OCI-LY7 (cell line): ENCODE measurements around the gene ATXN1. TPM values are rescaled to one million over a fixed set of nuclear protein-coding genes. Genes with fewer than 3 reads are reported as not detected.

ENCODE experiments used
- BruUV-seq: library from RNA; stranded (reverse); fragments of 400-500 nt; replicated peaks from 2 replicates; lab custom pipeline; 2021; lab: Mats Ljungman, UMichigan
- CTCF ChIA-PET: fragments of 300-600 bp; sonication (Branson Sonifier 250); formaldehyde crosslinking; loops from one replicate; lab custom pipeline; 2022; ENCODE audit warnings: antibody characterized with exemption; ENCODE audit not compliant: unreplicated experiment; lab: Charles Lee
- POLR2A ChIA-PET: fragments of 300-600 bp; sonication (Branson Sonifier 250); formaldehyde crosslinking; loops from one replicate; lab custom pipeline; 2022; ENCODE audit warnings: antibody characterized with exemption; lab: Charles Lee
- DNase-seq: peaks from one replicate; pipeline ENCODE4 v3.0.0-alpha.2; 2015; ENCODE audit warnings: low spot score
- H2AFZ ChIP-seq: fragments of 200-600 bp; sonication (generic), shearing (Covaris generic); 2 replicates; pipeline ENCODE4 v1.6.1; 2014; ENCODE audit warnings: mild to moderate bottlenecking, antibody characterized with exemption, low read length, moderate library complexity
- H3K27ac ChIP-seq: fragments of 200-600 bp; sonication (generic); 2 replicates; pipeline ENCODE4 v1.5.1; 2014; ENCODE audit warnings: mixed run types, low read depth, mild to moderate bottlenecking, moderate library complexity, low read length, inconsistent platforms; ENCODE audit not compliant: poor library complexity, severe bottlenecking
- H3K36me3 ChIP-seq: fragments of 200-600 bp; sonication (generic); 2 replicates; pipeline ENCODE4 v1.6.1; 2014; ENCODE audit warnings: mild to moderate bottlenecking, antibody characterized with exemption, low read length, moderate library complexity, mixed read lengths; ENCODE audit not compliant: insufficient read depth
- H3K4me1 ChIP-seq: fragments of 200-600 bp; sonication (generic); 2 replicates; pipeline ENCODE4 v1.5.1; 2014; ENCODE audit warnings: mild to moderate bottlenecking, low read length; ENCODE audit not compliant: insufficient read depth, poor library complexity, severe bottlenecking
- H3K4me2 ChIP-seq: fragments of 200-600 bp; sonication (generic); 2 replicates; pipeline ENCODE4 v1.6.1; 2014; ENCODE audit warnings: mild to moderate bottlenecking, low read length
- H3K4me3 ChIP-seq: fragments of 200-600 bp; sonication (generic); 2 replicates; pipeline ENCODE4 v1.5.1; 2014; ENCODE audit warnings: mild to moderate bottlenecking, low read depth, low read length; ENCODE audit not compliant: poor library complexity, severe bottlenecking
- H3K79me2 ChIP-seq: fragments of 200-600 bp; sonication (generic); 2 replicates; pipeline ENCODE4 v1.6.1; 2016; ENCODE audit warnings: low read depth, mild to moderate bottlenecking, low read length, moderate library complexity, mixed read lengths; ENCODE audit not compliant: insufficient read depth
- H3K9me2 ChIP-seq: fragments of 200-600 bp; sonication (generic); 2 replicates; pipeline ENCODE4 v1.6.1; 2016; ENCODE audit warnings: mild to moderate bottlenecking, low read length, mixed read lengths; ENCODE audit not compliant: insufficient read depth
- H3K9me3 ChIP-seq: fragments of 200-600 bp; sonication (generic); 2 replicates; pipeline ENCODE4 v1.6.1; 2014; ENCODE audit warnings: mild to moderate bottlenecking, mixed run types, low read length, mixed read lengths
- H4K20me1 ChIP-seq: fragments of 200-600 bp; sonication (generic); 2 replicates; pipeline ENCODE4 v1.6.1; 2014; ENCODE audit warnings: mild to moderate bottlenecking, antibody characterized with exemption, low read length, moderate library complexity, mixed read lengths; ENCODE audit not compliant: insufficient read depth
- CTCF ChIP-seq: fragments of 200-600 bp; sonication (generic); conservative IDR thresholded peaks from 2 replicates; pipeline ENCODE4 v1.5.1; 2014; ENCODE audit warnings: mild to moderate bottlenecking, antibody characterized with exemption, low read length, moderate library complexity, mixed read lengths
- EZH2phosphoT487 ChIP-seq: fragments of 200-600 bp; sonication (generic); IDR thresholded peaks from 2 replicates; pipeline ENCODE4 v1.6.1; 2018; ENCODE audit warnings: low read depth, borderline replicate concordance, mild to moderate bottlenecking, mixed run types, antibody characterized with exemption, low read length, moderate library complexity, mixed read lengths
- intact Hi-C: fragments of 100-400 bp; cut with micrococcal nuclease; formaldehyde crosslinking; loops from one replicate; pipeline ENCODE4 v1.10.0; 2022; ENCODE audit not compliant: unreplicated experiment
- total RNA-seq, 2 experiments: library from RNA; depleted of rRNA in 1 of 2; stranded (reverse); fragments of >200 nt in 1 of 2; shearing (Covaris generic) in 1 of 2; gene quantifications; 2 replicates each; pipeline ENCODE4 v1.2.3, GENCODE V29; 2014 to 2022

The ATXN1 gene
- total RNA-seq, 2 experiments from 2014 or later, result not detected

DNA sequence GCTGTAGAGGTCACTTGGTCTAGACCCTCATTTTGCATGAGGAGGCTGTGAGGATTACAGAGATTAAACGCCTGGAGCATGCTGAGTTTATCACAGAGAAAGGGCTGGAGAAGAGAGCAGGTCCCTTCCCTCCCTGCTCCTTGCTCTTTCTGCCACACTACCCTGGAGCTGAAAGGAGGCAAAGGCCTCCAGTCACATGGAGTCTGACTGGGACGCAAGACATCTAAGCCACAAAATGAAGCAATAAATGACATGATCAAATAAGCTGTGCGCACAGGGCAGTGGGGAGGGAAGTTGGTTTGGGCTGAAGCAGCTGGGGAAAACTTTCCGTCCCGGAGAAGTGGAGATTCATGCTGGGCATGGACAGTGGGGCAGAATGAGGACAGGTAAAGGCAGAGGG, 33.3 kb downstream of the ATXN1 start:
- Histone ChIP-seq H4K20me1 (no peaks in the 10 kb centered on the region), H3K9me2 (no peaks in the 10 kb centered on the region), H3K9me3 (no peaks in the 10 kb centered on the region), H3K4me1 (no peaks in the 10 kb centered on the region), H3K36me3 (no peaks in the 10 kb centered on the region), H2AFZ (no peak overlapping the region), H3K4me2 (no peak overlapping the region), H3K4me3 (no peak overlapping the region), H3K79me2 (no peaks in the 10 kb centered on the region), H3K27ac (no peak overlapping the region)
- ChIA-PET CTCF (no interaction called here), POLR2A (no interaction called here)
- TF ChIP-seq CTCF, result no peak
- no peak for TF ChIP-seq EZH2phosphoT487
- BruUV-seq, result no TSS peak
- no peak for DNase-seq
- intact Hi-C loops, result no loop called here

DNA sequence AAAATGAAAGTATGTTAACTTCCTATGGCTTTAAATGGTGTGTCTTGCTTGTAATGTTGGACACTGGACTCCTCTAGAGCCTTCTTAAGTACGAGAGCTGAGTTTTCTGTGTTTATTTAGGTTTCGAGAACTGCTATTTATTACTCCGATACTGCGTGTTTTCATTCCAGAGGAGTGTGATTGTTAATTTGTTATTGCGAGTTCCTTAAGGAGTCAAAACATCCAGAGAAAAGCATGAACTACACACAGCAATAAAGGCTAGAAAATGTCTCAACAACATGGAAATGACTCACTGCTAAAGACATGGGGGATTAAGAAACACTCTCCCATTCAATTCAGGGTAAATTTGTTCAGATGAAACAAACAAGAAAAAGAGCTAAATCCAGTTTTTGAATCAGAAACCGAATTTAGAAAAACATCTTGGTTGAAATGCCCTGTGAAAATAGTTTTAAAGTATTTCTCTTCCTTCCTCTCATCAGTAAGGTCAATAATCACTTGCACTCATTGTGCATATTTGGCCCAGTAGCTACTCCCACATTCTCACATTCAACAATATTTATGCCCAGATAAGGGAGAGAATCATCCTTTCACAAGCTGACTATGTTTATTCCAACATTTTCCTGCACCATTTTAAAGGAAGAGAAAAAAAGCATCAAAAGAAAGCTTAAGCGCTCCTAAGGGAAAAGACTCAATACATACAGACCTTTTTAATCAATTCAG, 36.0 kb downstream of the ATXN1 start:
- no peak for DNase-seq
- ChIA-PET CTCF (no interaction called here), POLR2A (interaction anchor here (0.7 to 1.4 kb wide), 2 partner anchors 11 to 13 kb away, joined by 3 read pairs; no protein-coding TSS in a partner anchor)
- Histone ChIP-seq H3K9me2 (no peaks in the 10 kb centered on the region), H3K36me3 (no peaks in the 10 kb centered on the region), H3K27ac (no peak overlapping the region), H3K79me2 (no peaks in the 10 kb centered on the region), H2AFZ (no peak overlapping the region), H3K4me2 (no peak overlapping the region), H3K4me1 (no peaks in the 10 kb centered on the region), H4K20me1 (no peaks in the 10 kb centered on the region), H3K4me3 (no peak overlapping the region), H3K9me3 (no peaks in the 10 kb centered on the region)
- BruUV-seq, result no TSS peak
- intact Hi-C loops, result no loop called here
- no peak for TF ChIP-seq EZH2phosphoT487
- no peak for TF ChIP-seq CTCF

- no peaks in the 10 kb centered on the region for H3K9me3 ChIP-seq
- ChIA-PET CTCF (no interaction called here), POLR2A (interaction anchor here (0.7 kb wide), 1 partner anchor 223 kb away, joined by 4 read pairs; no protein-coding TSS in a partner anchor)
- no peaks in the 10 kb centered on the region for H3K9me2 ChIP-seq
- TF ChIP-seq CTCF (no peak), EZH2phosphoT487 (no peak)
- no peaks in the 10 kb centered on the region for H3K79me2 ChIP-seq
- no peak overlapping the region for H3K4me3 ChIP-seq
- no TSS peak for BruUV-seq
- H3K4me2 ChIP-seq, result no peak overlapping the region
- H2AFZ ChIP-seq, result no peak overlapping the region
- no peaks in the 10 kb centered on the region for H4K20me1 ChIP-seq
- no peaks in the 10 kb centered on the region for H3K4me1 ChIP-seq
- H3K27ac ChIP-seq, result no peak overlapping the region
- H3K36me3 ChIP-seq, result no peaks in the 10 kb centered on the region
- intact Hi-C loops, result no loop called here
- no peak for DNase-seq
Observed at GRCh38 chr6:16723826-16724225, 37.4 kb downstream of the ATXN1 start.
